Transverse colon (tissue), 4 donors: ENCODE measurements around the gene ARHGEF4. TPM values are rescaled to one million over a fixed set of nuclear protein-coding genes. Genes with fewer than 3 reads are reported as not detected.

Experiments used
- DNase-seq: peaks from one replicate; pipeline ENCODE4 v3.0.0-alpha.2; 2019
- H3K27ac ChIP-seq, 4 donors: fragments of 200-600 bp; sonication (generic); 2 replicates each; pipeline ENCODE4 v1.5.1; 2016 to 2018; ENCODE audit warnings: inconsistent platforms in 4 of 4
- H3K27me3 ChIP-seq: fragments of 200-600 bp; sonication (generic); 2 replicates; pipeline ENCODE4 v1.5.1; 2017; ENCODE audit warnings: inconsistent platforms
- H3K36me3 ChIP-seq, 4 donors: fragments of 200-600 bp; sonication (generic); 2 replicates each; pipeline ENCODE4 v1.5.1; 2017 to 2019; ENCODE audit warnings: inconsistent platforms in 4 of 4
- H3K4me1 ChIP-seq, 4 donors: fragments of 200-600 bp; sonication (generic); 2 replicates each; pipeline ENCODE4 v1.5.1; 2017 to 2020; ENCODE audit warnings: inconsistent platforms in 4 of 4
- H3K4me3 ChIP-seq, 4 donors: fragments of 200-600 bp; sonication (generic); 1 replicate in 1 of 4; 2 replicates in 3 of 4; pipeline versions ENCODE4 v1.5.1 to v1.6.1; 2017 to 2019; ENCODE audit warnings: inconsistent platforms in 4 of 4
- H3K9me3 ChIP-seq, 2 donors: fragments of 200-600 bp; sonication (generic); 2 replicates each; pipeline ENCODE4 v1.5.1; 2017 to 2019; ENCODE audit warnings: inconsistent platforms in 2 of 2
- EP300 ChIP-seq: sonication (generic); formaldehyde crosslinking; IDR thresholded peaks from one replicate; pipeline ENCODE4 v1.6.1; 2017; ENCODE audit warnings: antibody characterized with exemption, low read depth
- POLR2A ChIP-seq: fragments of 450-650 bp; IDR thresholded peaks from one replicate; pipeline ENCODE4 v1.6.1; 2016; ENCODE audit warnings: antibody characterized with exemption, mild to moderate bottlenecking, moderate library complexity
- POLR2AphosphoS5 ChIP-seq, 3 donors: sonication (generic); formaldehyde crosslinking; IDR thresholded peaks; one replicate each; pipeline ENCODE4 v1.6.1; 2016; ENCODE audit warnings: antibody characterized with exemption in 3 of 3
- WGBS, 2 donors: methylation state at CpG; one replicate each; pipeline ENCODE4 v1.1.5; 2018; ENCODE audit warnings: low coverage in 1 of 2; 5-methylcytosine and 5-hydroxymethylcytosine counted together
- in situ Hi-C, 4 donors: fragments of 200-750 bp; cut with MboI; loops; one replicate each; pipeline versions ENCODE4 v1.15.0 to v1.15.1; 2017; ENCODE audit warnings: low sequenced_read_pairs in 3 of 4, low pct_ligation_motif_present in 1 of 4, low pct_unique_long_range_greater_than_20kb in 1 of 4
- intact Hi-C: fragments of 100-400 bp; cut with DNase I; formaldehyde crosslinking; loops from one replicate; pipeline ENCODE4 v1.15.1; 2023; ENCODE audit warnings: low total_unique reads
- total RNA-seq, 4 donors: library from RNA; depleted of rRNA; stranded (reverse); fragments of >200 nt; gene quantifications; one replicate each; pipeline ENCODE4 v1.1.0, GENCODE V29; 2016
- TF ChIP-seq, protein P1 (sequence below), 5 experiments: fragments of 200-600 bp in 3 of 5; fragments of 450-650 bp in 2 of 5; sonication (generic) in 3 of 5; IDR thresholded peaks; 1 replicate in 2 of 5; 2 replicates in 3 of 5; pipeline ENCODE4 v1.5.1; 2016 to 2017; ENCODE audit warnings: antibody characterized with exemption in 5 of 5, inconsistent platforms in 3 of 5, mild to moderate bottlenecking in 2 of 5, moderate library complexity in 1 of 5

Gene ARHGEF4
- total RNA-seq, 4 donors from 2014 or later = 1.2 to 16.8 (median 1.7) TPM

DNA sequence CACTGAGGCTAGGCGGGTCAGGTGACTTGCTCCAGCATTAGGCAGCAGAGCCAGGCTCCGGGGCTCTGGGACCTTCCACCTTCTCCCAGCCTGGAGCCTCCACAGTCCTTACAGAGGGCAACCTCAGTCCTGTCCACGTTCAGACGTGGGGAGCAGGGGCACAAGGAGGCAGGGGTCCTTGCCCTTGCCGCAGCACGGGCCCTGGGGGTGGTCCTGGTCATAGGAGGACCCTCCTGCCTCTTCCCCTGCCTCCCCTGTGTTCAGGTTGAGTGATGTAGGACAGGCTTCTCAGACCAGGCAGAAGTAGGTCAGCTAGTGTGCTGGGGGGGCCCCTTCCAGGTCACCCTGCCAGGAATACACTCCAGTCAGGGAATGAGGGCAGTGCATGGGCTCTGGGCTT lies 5.4 kb upstream of the ARHGEF4 start:
- no peaks in the 10 kb centered on the region for H3K36me3 ChIP-seq
- intact Hi-C loops = no loop called here
- WGBS, 2 donors = 65% methylated on average over 6 of the region's 6 CpGs; no CpG with 5 or more reads in 1 of the 2 donors
- peaks cover 0 to under 1% (median 0%) of the 10 kb centered on the region in 4 donors for H3K4me1 ChIP-seq
- no peaks in the 10 kb centered on the region for H3K9me3 ChIP-seq
- no peak for DNase-seq
- H3K4me3 ChIP-seq = no peak overlapping the region
- no peak overlapping the region for H3K27ac ChIP-seq
- in situ Hi-C loops = no loop called here
- TF ChIP-seq, protein P1, sequence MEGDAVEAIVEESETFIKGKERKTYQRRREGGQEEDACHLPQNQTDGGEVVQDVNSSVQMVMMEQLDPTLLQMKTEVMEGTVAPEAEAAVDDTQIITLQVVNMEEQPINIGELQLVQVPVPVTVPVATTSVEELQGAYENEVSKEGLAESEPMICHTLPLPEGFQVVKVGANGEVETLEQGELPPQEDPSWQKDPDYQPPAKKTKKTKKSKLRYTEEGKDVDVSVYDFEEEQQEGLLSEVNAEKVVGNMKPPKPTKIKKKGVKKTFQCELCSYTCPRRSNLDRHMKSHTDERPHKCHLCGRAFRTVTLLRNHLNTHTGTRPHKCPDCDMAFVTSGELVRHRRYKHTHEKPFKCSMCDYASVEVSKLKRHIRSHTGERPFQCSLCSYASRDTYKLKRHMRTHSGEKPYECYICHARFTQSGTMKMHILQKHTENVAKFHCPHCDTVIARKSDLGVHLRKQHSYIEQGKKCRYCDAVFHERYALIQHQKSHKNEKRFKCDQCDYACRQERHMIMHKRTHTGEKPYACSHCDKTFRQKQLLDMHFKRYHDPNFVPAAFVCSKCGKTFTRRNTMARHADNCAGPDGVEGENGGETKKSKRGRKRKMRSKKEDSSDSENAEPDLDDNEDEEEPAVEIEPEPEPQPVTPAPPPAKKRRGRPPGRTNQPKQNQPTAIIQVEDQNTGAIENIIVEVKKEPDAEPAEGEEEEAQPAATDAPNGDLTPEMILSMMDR (IDR thresholded peaks at IDR 0.05) = no peak
- TF ChIP-seq POLR2AphosphoS5 (IDR thresholded peaks at IDR 0.05) (no peak), EP300 (no peak), POLR2A (no peak)
- peaks cover 16% of the 10 kb centered on the region for H3K27me3 ChIP-seq

DNA sequence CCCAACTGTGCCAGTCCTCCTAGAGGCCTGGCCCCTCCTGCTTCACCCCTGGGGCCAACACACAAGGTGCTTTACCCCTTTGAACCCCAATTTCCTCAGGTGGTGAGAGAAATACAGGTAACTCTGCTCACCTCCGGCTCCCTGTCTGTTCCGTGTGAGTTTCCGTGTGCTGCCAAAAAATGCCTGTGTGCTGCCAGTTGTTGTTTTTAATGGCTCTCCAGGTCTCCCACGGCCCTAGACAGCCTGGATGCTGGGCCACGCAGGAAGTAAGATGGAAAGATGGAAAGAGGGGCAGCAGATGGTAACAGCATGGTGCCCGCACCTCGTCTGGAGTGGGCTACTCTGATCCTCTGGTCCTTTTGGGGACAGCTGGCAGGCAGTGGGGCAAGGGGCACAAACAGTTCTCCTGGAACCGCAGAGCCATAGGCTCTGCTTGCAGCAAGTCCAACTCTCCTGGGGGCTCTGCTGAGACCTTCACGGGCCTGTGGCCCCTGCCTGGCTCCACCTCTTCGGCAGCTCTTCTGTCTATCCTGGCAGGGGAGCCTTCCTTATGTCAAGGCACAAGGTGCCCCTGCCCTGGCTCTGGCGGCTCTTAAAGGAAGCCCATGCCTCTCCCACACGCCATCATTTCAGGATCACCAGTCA lies 4.3 kb upstream of the ARHGEF4 start:
- TF ChIP-seq, protein P1 (IDR thresholded peaks at IDR 0.05) = no peak
- TF ChIP-seq POLR2A = no peak
- no peak for TF ChIP-seq POLR2AphosphoS5 (IDR thresholded peaks at IDR 0.05)
- TF ChIP-seq EP300 = no peak
- peaks cover 0 to 11% (median 6%) of the 10 kb centered on the region in 4 donors for H3K4me1 ChIP-seq
- no peak overlapping the region for H3K4me3 ChIP-seq
- no peaks in the 10 kb centered on the region for H3K36me3 ChIP-seq
- no peak for DNase-seq
- 85% methylated on average over 12 of the region's 12 CpGs; no CpG with 5 or more reads in 1 of the 2 donors for WGBS, 2 donors
- in situ Hi-C loops = no loop called here
- H3K9me3 ChIP-seq = no peaks in the 10 kb centered on the region
- no peak overlapping the region for H3K27ac ChIP-seq
- H3K27me3 ChIP-seq = peaks cover 26% of the 10 kb centered on the region
- intact Hi-C loops = no loop called here

DNA sequence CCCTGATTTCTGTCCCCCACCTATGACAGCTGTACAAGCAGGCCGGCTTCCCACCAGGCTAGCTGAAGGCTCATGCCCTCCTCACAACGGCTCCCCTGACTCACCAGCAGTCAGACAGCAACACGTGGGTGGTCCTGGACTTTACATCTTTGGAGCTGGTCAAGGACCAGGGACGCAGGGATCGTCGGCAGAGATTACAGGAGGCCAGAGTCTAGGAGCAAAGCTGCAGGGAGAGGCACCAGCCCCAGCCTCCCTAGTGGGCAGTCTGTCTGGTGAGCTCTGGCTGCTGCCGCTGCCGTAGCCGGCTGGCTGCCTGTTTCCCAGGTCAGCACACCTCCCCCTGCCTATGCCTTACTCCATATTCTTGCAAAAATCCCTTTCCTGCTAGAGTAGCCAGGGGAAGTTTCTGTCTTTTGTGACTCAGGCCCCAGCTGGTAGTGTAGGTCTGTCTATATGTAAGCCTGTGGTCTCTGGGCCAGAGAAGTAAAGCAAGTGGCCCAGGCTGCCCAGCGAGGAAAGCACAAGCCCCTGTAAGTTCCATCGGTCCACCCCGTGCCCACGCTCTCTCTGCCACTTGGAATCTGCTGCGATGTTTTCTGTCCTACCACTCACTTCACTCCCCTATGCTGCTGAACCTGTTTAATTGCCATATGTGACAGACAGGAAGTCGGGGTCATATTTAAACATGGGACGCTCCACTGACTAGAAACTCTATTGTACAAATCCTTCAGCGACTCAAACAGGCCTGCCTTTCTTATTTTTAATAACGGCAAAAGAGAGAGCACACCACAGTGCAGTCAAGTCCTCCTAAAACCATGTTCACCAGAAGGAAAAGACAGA lies 2.4 kb upstream of the ARHGEF4 start:
- Histone ChIP-seq H3K9me3 (no peaks in the 10 kb centered on the region), H3K27ac (no peak overlapping the region), H3K36me3 (no peaks in the 10 kb centered on the region), H3K27me3 (peaks cover 45% of the 10 kb centered on the region), H3K4me1 (peaks cover 0 to 11% (median 7%) of the 10 kb centered on the region in 4 donors), H3K4me3 (no peak overlapping the region)
- DNase-seq = no peak
- in situ Hi-C loops (no loop called here), intact Hi-C loops (no loop called here)
- TF ChIP-seq, protein P1 (IDR thresholded peaks at IDR 0.05) = no peak
- TF ChIP-seq EP300 = no peak
- TF ChIP-seq POLR2A = no peak
- TF ChIP-seq POLR2AphosphoS5 (IDR thresholded peaks at IDR 0.05) = no peak
- WGBS, 2 donors = 62 to 67% methylated on average over 4 to 18 of the region's 18 CpGs

DNA sequence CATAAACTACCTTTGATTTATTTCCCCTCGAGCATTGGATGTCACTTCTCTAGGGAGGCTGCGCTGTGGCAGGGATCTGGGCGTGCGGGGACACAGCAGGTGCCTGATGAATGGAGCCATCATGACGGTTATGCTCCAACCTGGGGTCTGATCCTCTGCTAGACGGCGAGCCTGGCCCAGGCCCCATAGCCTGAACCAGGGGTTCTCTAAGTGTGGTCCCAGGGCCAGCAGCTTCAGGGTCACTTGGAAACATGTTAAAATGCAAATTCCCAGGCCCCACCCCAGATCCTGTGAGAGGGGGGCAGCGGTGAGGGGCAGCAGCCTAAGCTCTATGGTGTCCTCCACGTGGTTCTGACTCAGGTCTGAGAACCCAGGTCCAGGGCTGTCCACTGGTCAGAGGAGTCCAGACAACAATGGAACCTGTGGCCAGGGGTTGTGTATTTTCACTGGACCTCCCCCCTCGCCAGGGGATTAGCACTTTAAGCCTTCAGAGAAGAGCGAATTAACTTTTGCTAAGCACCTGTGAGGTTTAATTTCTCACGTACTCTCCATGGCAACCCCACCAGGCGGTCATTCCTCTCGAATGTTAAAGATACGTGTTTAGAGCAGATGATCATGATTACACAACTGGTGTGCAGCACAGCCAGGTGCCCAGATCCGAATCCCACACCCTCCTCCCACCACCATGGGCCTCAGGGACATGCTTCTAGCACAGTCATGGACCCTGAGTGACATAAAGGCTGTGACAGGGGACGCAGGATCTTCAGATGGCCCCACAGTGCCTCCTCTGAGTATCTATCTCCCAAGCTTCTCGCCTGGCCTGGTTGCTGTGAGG lies 1.6 kb upstream of the ARHGEF4 start:
- no peaks in the 10 kb centered on the region for H3K36me3 ChIP-seq
- DNase-seq = no peak
- H3K4me3 ChIP-seq = no peak overlapping the region
- intact Hi-C loops (no loop called here), in situ Hi-C loops (no loop called here)
- H3K9me3 ChIP-seq = no peaks in the 10 kb centered on the region
- 86% methylated on average over 18 of the region's 18 CpGs; no CpG with 5 or more reads in 1 of the 2 donors for WGBS, 2 donors
- peaks cover 48% of the 10 kb centered on the region for H3K27me3 ChIP-seq
- TF ChIP-seq POLR2A (no peak), POLR2AphosphoS5 (IDR thresholded peaks at IDR 0.05) (no peak), EP300 (no peak)
- TF ChIP-seq, protein P1 (IDR thresholded peaks at IDR 0.05) = no peak
- peaks cover 0 to 11% (median 7%) of the 10 kb centered on the region in 4 donors for H3K4me1 ChIP-seq
- no peak overlapping the region for H3K27ac ChIP-seq
